GM23338 (cell line): ENCODE data around the gene PIK3R5.

Source experiments
- EZH2 ChIP-seq: fragments of 200-600 bp; sonication (generic); IDR thresholded peaks from one replicate; pipeline ENCODE4 v1.8.0; 2017; ENCODE audit warnings: antibody characterized with exemption, mild to moderate bottlenecking, low read depth; ENCODE audit not compliant: unreplicated experiment
- EZH2phosphoT487 ChIP-seq: fragments of 200-600 bp; sonication (generic); IDR thresholded peaks from one replicate; pipeline ENCODE4 v1.8.1; 2018; ENCODE audit warnings: antibody characterized with exemption; ENCODE audit not compliant: unreplicated experiment
- JUNB ChIP-seq: IDR thresholded peaks from one replicate; pipeline ENCODE4 v1.6.1; 2016; ENCODE audit warnings: antibody characterized with exemption; ENCODE audit not compliant: unreplicated experiment
- TF ChIP-seq, protein P1 (sequence below), 2 experiments: fragments of 200-600 bp in 1 of 2; sonication (generic) in 1 of 2; conservative IDR thresholded peaks; 2 replicates each; pipeline versions ENCODE4 v1.5.1 to v1.6.1; 2016 to 2017; ENCODE audit warnings: antibody characterized with exemption in 2 of 2, low read depth in 2 of 2, mild to moderate bottlenecking in 2 of 2, moderate library complexity in 1 of 2
- TF ChIP-seq, protein P2 (sequence below): IDR thresholded peaks from one replicate; pipeline ENCODE4 v1.6.1; 2018; ENCODE audit warnings: antibody characterized with exemption; ENCODE audit not compliant: unreplicated experiment

DNA sequence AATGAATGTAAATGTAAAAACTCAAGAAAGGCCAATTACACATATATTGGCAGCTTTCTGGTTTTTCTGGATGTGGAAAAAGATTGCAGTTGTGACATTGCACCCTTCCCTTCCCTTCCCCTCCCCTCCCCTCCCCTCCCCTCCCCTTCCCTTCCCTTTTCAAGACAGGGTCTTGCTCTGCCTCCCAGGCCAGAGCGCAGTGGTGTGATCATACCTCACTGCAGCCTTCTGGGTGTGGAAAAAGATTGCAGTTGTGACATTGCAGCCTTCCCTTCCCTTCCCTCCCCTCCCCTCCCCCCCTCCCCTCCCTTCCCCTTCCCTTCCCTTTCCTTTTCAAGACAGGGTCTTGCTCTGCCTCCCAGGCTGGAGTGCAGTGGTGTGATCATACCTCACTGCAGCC, 41.7 kb downstream of the PIK3R5 start:
- TF ChIP-seq EZH2: no peak
- TF ChIP-seq, protein P1, sequence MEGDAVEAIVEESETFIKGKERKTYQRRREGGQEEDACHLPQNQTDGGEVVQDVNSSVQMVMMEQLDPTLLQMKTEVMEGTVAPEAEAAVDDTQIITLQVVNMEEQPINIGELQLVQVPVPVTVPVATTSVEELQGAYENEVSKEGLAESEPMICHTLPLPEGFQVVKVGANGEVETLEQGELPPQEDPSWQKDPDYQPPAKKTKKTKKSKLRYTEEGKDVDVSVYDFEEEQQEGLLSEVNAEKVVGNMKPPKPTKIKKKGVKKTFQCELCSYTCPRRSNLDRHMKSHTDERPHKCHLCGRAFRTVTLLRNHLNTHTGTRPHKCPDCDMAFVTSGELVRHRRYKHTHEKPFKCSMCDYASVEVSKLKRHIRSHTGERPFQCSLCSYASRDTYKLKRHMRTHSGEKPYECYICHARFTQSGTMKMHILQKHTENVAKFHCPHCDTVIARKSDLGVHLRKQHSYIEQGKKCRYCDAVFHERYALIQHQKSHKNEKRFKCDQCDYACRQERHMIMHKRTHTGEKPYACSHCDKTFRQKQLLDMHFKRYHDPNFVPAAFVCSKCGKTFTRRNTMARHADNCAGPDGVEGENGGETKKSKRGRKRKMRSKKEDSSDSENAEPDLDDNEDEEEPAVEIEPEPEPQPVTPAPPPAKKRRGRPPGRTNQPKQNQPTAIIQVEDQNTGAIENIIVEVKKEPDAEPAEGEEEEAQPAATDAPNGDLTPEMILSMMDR (conservative IDR thresholded peaks at IDR 0.05; ENCODE audit: low read depth in 2 of 2): no peak
- no peak for TF ChIP-seq EZH2phosphoT487
- TF ChIP-seq, protein P2, sequence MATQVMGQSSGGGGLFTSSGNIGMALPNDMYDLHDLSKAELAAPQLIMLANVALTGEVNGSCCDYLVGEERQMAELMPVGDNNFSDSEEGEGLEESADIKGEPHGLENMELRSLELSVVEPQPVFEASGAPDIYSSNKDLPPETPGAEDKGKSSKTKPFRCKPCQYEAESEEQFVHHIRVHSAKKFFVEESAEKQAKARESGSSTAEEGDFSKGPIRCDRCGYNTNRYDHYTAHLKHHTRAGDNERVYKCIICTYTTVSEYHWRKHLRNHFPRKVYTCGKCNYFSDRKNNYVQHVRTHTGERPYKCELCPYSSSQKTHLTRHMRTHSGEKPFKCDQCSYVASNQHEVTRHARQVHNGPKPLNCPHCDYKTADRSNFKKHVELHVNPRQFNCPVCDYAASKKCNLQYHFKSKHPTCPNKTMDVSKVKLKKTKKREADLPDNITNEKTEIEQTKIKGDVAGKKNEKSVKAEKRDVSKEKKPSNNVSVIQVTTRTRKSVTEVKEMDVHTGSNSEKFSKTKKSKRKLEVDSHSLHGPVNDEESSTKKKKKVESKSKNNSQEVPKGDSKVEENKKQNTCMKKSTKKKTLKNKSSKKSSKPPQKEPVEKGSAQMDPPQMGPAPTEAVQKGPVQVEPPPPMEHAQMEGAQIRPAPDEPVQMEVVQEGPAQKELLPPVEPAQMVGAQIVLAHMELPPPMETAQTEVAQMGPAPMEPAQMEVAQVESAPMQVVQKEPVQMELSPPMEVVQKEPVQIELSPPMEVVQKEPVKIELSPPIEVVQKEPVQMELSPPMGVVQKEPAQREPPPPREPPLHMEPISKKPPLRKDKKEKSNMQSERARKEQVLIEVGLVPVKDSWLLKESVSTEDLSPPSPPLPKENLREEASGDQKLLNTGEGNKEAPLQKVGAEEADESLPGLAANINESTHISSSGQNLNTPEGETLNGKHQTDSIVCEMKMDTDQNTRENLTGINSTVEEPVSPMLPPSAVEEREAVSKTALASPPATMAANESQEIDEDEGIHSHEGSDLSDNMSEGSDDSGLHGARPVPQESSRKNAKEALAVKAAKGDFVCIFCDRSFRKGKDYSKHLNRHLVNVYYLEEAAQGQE: no peak
- no peak for TF ChIP-seq JUNB
